HuH-7.5 (cell line): ENCODE measurements around the gene BMERB1.
"Not testable (repeated sequence)": the region's sequence is repeated elsewhere in the genome, so short reads cannot be mapped to it uniquely, and the experiment has no call there.

Experiments
- DNase-seq: peaks from one replicate; pipeline ENCODE4 v3.0.0; 2011; ENCODE audit warnings: low spot score

Gene BMERB1

DNA sequence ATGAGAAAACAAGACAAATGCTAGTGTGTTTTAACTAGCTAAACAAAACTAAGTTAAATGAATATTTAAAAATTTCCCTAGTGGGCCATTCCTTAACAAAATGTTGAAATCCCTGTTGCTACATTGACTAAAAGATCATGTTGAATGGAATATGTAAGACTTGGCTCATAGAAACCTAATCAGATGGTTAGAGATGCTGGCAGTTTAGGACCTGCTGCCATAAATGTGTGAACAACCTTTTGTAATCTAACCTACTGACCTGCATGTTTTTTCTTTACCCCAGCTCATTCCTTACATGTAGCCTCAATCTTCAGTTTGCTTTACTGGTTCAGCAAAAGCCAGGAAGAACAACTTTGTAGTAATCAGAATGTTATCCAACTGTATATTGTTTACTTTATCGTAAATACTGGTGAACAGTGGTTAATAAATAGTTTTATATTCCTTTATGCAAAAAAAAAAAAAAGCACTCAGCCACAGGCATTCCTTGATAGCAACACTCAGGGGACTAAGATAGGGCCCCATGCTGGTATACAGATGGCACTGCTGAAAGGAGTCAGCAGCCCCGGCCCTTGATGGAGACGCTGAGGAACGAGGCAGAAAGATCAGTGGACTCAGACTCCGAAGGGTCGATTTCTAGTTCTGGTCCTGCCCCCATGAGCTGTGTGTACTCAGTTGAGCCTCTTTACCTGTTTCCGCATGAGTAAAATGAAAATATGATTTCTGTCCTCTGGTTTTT lies 130.4 kb downstream of the BMERB1 start:
- DNase-seq = no peak

DNA sequence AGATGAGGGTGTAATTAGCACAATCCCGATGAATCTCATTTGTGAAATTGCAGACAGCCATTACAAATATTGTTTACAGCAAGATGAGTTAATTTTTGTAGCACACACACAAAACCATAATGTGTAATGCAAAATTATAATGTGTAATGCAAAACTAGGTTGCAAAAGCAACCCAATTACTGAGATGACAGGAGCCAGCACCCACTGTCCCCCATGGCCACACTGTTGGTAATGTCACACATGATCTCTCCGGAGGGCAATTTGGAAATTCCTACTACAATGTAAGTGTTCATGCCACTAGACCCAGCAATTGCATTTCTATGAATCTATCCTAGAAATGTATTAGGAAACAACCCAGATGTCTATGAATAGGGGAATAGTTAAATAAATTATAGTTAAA lies 131.7 kb downstream of the BMERB1 start:
- DNase-seq = no peak

DNA sequence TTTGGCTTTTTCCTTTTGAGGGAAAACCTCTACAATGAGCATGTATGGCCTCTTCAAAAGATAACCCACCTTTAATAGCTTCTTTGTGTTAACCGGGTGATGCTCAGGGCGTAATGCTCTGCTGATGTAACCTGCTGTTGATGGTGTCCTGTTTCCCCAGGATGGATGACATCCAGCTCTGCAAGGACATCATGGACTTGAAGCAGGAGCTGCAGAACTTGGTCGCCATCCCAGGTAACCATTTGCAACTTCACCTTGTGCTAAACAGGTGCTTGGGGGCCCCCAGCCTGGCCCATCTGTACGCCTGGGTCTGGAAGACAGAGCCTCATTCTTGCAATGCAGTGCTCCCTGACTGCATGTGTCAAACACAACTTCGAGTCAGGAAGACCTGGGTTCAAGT lies 133.4 kb downstream of the BMERB1 start:
- no peak for DNase-seq

DNA sequence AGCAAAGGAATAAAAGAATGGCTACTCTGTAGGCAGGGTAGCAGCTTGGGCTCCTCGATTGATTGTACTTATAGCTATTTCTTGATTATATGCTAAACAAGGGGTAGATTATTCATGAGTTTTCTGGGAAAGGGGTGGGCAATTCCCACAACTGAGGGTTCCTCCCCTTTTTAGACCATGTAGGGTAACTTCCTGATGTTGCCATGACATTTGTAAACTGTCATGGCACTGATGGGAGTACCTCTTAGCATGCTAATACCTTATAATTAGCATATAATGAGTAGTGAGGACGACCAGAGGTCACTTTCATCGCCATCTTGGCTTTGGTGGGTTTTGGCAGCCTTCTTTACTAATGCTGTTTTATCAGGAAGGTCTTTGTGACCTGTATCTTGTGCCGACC lies 136.3 kb downstream of the BMERB1 start:
- not testable (repeated sequence) for DNase-seq

DNA sequence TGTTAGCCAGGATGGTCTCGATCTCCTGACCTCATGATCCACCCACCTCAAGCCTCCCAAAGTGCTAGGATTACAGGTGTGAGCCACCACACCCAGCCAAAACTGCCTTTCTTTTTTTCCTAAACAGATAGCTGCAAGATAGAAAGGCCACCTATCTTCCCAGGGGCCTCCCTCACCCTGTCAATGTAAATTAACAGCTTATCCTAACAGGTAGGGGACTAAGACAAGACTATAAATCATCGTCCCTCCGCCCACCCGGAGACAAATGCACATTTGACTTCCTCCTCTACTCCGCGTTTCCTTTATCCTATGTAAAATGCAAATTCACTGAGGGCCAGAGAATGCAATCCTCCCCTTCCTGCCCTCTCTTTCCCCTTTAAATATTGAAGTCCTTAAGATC lies 137.2 kb downstream of the BMERB1 start:
- no peak for DNase-seq

DNA sequence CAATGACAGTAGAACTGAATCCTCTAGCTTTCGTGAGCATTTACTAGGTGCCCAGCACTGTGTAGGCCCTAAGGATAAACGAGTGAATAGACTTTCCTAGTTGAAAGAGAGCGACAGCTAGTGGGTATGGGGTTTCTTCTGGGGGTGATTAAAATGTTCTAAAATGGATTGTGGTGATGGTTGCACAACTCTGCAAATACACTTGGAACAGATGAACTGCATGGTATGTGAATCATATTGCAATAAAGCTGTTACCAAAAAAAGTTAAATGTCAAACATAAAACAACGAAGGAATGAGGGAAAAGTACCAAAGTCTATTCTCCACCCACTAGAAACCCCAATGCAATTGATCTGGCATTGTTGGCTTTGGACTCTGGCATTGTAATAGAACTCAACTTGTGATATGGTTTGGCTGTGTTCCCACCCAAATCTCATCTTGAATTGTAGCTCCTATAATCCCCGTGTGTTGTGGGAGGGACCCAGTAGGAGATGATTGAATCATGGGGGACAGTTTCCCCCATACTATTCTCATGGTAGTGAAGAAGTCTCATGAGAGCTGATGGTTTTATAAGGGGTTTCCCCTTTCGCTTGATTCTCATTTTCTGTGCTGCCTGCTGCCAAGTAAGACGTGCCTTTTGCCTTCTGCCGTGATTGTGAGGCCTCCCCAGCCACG lies 138.1 kb downstream of the BMERB1 start:
- DNase-seq = no peak

DNA sequence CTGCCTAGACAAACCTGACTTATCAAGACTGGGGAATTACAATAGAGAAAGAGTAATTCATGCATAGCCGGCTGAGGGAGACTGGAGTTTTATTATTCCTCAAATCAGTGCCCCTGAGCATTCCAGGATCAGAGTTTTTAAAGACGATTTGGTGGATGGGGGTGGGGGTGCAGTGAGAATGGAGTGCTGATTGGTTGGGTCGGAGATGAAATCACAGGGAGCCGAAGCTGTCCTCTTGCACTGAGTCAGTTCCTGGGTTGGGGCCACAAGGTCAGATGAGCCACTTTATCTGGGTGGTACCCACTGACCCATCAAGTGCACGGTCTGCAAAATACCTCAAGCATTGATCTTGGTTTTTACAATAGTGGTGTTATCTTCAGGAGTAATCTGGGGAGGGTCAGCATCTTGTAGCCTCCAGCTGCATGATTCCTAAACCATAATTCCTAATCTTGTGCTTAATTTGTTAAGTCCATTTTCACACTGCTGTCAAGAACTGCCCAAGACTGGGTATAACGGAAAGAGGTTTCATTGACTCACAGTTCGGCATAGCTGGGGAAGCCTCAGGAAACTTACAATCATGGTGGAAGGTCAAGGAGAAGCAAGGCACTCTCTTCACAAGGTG lies 139.0 kb downstream of the BMERB1 start:
- no peak for DNase-seq

DNA sequence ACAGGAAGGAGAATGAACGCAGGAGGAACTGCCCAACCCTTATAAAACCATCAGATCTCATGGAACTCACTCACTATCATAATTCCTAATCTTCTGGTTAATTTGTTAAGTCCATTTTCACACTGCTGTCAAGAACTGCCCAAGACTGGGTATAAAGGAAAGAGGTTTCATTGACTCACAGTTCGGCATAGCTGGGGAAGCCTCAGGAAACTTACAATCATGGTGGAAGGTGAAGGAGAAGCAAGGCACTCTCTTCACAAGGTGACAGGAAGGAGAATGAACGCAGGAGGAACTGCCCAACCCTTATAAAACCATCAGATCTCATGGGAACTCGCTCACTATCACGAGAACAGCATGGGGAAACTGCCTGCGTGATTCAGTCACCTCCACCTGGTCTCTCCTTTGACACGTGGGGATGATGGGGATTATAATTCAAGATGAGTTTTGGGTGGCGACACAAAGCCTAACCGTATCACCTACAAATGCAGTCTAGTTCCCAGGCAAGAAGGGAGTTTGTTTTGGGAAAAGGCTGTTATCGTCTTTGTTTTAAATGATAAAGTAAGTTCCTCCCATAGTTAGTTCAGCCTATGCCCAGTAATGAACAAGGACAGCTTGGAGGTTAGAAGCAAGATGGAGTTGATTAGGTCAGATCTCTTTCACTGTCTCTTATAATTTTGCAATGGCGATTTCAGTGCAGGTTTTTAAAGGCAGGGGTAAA lies 139.7 kb downstream of the BMERB1 start:
- DNase-seq = not testable (repeated sequence)

DNA sequence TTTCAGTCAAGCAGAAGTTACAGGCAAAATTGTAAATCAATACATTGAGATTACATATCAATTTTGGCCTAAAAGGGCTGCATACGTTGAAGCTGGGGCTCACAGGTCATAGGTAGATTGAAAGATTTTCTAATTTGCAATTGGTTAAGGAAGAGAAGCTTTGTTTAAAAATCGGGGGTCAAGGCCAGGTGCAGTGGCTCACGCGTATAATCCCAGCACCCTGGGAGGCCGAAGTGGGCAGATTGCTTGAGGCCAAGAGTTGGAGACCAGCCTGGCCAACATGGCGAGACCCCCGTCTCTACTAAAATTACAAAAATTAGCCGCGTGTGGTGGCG lies 140.2 kb downstream of the BMERB1 start:
- no peak for DNase-seq

DNA sequence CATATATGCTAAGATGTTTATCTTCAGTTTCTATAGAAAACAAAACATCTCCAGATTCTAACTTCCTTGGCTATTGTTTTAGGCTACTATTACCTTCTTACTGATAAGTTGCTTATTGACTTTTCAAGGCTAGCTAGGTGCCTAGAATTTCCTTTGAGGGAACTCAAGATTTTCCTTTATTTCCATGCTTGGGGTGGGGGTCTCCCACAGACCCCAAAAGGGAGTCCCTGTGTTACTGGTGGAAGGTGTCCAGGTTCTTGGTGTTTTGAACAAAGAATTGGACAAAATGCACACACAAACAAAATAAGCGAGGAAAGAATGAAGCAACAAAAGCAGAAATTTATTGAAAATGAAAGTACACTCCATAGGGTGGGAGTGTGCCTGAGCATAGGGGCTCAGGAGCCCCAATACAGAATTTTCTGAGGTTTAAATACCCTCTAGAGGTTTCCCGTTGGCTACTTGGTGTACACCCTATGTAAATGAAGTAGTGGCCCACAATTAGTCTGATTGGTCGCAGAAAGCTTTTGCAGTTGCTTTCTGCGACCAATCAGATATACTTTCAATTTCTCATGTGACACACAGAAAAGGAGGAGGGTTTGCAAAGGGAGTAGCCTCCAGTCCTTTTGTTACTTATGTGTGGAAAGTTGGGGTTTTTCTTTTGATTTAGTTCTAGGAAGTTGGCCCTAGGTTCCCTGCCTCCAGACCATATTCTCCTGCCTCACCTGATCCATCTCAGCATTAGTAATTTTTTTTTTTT lies 141.1 kb downstream of the BMERB1 start:
- DNase-seq = no peak

DNA sequence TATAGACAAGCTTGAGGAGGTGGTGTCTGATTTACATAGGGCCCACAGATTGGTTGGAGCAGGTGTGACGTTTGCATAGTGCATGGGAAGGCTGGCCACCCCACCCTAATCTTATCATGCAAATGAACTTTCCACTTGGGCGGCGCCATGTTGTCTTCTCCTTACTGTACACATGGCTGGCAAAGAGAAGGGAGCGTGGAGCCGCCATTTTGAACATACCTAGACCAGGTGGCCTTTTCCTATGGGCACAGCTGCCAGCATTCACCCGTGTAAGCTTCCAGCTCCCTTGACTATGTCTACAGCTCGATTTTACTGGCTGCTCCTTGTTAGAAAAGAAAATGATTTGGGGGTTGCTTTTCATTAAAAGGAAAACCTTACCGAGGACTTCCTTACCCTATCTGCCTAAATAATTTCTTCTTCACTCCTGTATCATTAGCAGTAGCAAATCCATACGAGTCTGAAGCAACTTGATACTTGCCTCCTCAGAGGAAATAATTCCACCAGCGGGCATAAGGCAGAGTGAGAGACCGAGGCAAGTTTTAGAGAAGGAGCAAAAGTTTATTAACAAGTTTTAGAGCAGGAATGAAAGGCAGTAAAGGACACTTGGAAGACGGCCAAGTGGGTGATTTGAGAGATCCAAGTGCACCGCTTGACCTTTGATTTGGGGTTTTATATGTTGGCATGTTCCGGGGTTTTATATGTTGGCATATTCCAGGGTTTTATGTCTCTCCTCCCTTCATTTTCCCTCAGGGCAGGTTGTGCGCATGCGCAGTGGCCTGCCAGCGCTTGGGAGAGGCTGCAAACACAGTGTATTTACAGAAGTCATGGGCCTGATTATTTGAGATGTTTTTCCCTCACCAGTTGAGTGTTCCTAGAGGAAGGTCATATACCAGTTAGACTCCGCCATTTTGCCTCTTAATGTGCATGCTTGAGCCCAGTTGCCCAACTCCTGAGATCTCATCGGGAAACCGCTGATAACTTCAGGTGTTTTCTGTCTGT lies 142.9 kb downstream of the BMERB1 start:
- no peak for DNase-seq

DNA sequence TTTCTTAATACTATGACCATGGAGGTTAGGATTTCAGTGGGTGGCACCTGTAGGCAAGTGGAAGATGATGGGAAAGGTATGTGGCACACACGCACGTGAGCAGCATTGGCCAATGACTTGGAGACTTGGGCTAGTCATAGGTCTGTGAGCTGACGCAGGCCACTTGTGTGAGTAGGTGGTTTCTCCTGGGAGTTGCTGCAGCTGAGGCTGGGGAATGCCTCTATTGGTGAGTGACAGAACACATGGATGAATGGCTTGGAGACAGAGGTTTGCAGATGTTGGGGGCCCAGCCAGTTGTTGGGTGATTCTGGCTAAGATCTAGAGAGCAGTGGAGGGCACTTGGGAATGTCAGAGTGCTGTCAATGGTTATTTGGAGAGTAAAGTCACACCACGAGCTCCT lies 144.4 kb downstream of the BMERB1 start:
- DNase-seq = no peak

DNA sequence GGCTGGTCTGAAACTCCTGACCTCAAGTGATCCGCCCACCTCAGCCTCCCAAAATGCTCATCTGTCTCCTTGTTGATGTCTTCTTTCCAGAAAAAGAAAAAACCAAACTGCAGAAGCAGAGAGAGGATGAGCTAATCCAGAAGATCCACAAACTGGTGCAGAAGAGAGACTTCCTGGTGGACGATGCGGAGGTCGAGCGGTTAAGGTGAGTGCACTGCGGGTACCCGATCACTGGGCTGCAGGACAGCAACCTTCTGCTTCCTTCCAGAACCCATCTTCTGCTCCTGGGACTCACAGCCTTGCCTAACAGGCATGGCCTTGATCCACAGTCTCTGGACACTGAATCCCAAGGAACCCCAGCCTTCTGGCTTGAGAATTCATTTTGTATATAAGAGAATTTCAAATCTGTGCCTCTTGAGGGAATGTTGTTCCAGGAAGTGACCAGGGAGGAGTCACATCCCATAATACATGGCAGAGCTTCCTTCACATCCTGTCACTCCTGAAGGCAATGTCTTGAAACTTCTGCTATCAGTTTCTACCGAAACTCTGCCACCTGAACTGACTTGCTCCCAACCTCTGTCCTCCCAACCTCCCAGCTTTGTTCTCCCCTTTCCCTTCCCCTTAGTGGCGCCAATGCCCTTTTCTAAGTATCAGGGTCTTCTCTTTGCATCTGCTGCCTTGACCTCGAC lies 146.9 kb downstream of the BMERB1 start:
- no peak for DNase-seq

DNA sequence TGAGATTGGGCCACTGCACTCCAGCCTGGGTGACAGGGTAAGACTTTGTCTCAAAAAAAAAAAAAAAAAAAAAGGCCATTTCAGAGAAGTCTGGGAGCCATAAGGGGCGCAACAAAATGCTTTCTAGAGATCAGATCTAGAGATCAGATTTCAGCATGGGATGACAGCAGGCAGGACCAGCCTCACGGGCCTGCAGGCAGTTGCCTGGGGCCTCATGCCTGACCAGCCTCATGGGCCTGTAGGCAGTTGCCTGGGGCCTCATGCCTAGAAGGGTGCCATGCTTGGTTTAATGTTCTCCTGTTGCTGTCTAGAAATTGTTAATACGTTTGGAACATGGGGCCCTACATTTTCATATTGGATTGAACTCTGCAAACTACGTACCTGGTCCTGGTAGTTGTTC lies 149.1 kb downstream of the BMERB1 start:
- no peak for DNase-seq

DNA sequence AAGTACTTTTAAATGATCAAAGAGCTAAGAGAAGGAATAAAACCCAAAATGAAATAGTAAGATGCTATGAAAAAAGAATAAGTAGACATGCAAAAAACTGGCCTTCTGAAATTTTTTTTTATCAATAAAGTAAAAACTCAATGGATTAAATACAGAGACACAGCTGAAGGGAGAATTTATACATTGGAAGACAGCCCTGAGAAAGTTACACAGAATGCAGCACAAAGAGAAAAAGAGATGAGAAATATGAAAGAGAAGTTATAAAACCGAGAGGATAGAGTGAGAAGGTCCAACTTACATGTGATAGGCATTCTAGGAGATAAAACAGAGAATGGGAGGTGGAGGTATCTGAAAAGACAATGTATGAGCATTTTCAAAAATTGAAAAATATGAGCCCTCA lies 151.6 kb downstream of the BMERB1 start:
- DNase-seq = no peak

DNA sequence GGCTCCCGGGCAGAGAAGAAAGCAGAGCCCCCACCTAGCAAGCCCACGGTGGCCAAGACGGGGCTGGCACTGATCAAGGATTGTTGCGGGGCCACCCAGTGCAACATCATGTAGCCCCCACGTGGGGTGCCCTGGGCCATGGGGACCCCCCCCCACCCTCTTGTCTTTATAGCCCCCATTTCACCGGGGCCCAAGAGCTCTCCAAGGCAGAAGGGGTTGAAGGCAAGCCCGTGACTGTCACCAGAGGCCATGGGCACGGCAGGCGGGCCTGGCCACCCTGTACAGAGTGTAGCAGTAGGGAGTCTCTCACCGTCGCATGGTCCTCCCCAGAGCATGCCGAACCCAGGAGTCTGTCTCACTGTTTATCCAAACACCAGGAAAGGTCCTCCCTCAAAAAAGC lies 152.3 kb downstream of the BMERB1 start:
- no peak for DNase-seq

DNA sequence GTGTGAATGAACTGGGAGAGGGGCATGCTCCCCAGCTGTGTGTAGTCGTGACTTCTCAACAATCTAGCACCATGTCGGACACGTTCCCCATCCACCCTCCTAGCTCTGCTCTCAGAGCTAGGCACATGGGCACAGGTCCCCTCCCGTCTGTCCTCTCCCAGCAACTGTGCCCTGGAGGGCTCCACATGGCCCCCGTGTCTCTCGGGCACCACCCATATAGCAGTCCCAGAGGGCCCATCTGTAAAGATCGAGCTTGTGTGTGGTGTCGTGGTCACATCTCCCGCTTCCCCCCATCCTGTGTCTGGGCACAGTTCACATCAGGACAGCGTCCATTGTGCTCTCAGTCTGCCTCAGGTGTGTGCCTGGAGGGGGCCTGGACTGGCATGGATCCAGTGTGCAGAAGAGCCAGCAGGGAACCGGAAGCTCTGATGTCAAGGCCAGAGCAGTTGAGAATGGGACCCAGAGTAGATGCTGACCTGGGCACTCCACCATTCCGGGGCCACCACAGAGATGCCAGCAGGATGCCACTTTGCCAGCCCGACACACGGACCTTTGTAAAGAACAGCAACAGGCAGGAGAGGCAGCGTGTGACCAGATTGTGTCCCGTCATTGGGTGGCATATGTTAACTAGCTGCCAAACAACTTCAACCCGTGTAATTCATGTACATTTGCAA lies 152.9 kb downstream of the BMERB1 start:
- DNase-seq = no peak

DNA sequence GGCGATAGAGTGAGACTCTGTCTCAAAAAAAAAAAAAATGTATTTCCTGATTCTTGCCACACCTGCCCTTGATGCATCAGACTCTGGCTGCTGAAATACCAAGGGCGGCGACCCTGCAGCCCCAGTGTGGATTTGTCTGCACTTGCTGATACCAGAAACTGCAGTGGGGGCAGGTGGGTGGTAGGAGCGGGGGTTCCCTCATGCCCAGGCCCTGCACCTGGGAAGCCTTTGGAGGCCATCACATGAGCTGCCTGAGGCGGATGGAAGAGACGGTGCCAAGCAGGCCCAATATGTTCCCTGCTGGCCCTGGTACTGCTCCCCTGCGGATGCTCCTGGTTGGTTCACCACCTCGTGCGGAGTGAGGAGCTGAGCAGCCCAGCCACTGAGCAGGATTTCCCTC lies 157.9 kb downstream of the BMERB1 start:
- no peak for DNase-seq

DNA sequence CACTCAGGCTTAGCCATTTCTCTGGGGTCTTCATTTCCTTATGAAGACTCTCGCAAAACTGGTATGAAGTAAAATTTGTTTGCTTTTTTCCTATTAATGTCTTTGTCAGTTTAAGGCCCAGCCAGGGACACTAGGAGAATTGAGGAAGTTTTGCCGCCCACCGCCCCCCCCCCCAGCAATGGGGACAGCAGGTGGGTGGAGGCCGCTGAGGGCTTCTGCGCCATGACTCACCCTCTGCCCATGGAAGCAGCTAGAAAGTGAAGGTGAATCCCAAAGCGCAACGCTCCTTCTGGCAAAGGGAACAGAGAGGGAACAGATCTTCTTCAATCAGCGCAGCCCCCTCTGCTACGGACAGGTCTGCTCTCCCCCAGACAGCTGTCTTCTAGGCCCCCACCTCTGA lies 158.8 kb downstream of the BMERB1 start:
- DNase-seq = no peak
